PC-9 (cell line): ENCODE measurements around the gene AADACL3.

Experiments used
- CTCF ChIP-seq: fragments of 200-600 bp; sonication (generic); conservative IDR thresholded peaks from 2 replicates; pipeline ENCODE4 v1.6.1; 2017; ENCODE audit warnings: mixed run types, antibody characterized with exemption, mild to moderate bottlenecking, moderate library complexity
- EZH2 ChIP-seq: fragments of 200-600 bp; sonication (generic); IDR thresholded peaks from 2 replicates; pipeline ENCODE4 v1.8.0; 2017; ENCODE audit warnings: antibody characterized with exemption, low read depth

- no peak for TF ChIP-seq CTCF
- no peak for TF ChIP-seq EZH2
Measured at GRCh38 chr1:12745126-12745991, 29.4 kb downstream of the AADACL3 start.
